CD1c-positive myeloid dendritic cell (primary cell): Measurements from ENCODE around the gene CCNJL.
A peak's percentile ranks its signal among the peaks of the same experiment; 100 is the strongest.

Experiments used
- DNase-seq: peaks from one replicate; pipeline ENCODE4 v3.0.0-alpha.2; 2016; ENCODE audit errors: extremely low spot score

The CCNJL gene

DNA sequence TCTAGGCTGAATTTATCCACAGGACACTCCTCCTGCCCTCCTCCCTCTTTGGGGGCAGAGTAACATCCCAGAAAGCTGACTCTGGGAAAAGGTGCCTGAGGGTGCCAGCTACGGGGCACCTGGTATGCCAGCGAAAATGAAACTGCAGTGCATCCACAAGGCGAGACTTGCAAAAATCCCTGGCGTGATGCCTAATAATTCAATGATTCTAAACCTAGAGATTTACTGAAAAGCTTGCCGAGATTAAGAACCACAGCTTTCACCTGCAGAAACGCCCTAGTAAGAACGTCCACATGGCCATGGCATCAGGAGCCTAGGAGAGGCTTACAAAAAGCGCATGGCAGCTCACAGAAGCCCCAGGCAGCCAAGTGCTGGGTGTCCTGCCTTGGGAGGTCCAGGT, 20.9 kb downstream of the CCNJL start:
- no peak for DNase-seq

DNA sequence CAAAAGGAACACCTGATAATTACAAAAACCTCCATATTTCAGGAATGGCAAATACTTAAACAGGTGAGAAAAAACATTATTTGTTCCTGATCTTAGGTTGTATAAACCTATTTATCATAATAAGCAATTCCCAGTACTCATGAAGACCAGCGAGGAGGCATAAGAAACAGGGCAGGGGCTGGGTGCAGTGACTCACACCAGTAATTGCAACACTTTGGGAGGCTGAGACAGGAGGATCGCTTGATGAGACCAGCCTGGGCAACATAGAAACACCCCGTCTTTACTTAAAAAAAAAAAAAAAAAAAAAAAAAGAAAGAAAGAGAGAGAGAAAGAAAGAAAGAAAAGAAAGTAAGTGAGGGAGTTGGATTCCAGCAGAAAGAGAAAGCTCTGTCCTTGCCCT, 21.6 kb downstream of the CCNJL start:
- DNase-seq, result no peak

DNA sequence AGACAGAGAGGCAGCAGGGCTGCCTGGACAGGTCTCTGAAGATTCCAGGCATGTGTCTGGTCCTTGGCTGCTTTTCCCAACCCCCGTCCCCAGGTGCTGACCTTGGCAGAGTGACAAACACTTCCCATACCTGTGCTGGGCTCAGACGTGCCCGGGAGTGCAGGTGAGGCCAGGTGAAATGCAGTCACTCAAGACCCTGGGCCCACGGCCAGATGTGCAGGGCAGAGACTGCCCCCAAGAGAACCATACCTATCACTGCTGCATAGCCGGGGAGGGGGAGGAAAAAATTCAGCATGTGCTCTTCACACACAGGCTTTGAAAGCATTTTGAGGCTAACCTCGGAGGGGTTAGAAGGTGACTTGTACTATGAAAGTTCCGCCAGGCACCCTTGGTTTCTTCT, 22.6 kb downstream of the CCNJL start:
- no peak for DNase-seq

DNA sequence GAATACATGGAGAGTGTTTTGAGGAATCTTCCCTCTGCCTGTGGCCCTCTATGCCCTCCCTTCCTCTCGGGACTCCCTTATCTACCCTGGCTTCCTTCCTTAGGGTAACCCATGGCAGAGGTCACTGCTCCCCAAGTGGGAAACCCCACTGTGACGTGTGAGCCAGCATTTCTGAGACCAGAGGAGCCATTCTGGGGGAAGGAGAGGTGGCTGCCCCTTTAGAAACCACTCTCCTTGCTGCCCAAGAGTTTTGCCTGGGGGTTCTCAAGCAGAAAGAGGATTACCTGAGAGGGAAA, 23.1 kb downstream of the CCNJL start:
- no peak for DNase-seq

DNA sequence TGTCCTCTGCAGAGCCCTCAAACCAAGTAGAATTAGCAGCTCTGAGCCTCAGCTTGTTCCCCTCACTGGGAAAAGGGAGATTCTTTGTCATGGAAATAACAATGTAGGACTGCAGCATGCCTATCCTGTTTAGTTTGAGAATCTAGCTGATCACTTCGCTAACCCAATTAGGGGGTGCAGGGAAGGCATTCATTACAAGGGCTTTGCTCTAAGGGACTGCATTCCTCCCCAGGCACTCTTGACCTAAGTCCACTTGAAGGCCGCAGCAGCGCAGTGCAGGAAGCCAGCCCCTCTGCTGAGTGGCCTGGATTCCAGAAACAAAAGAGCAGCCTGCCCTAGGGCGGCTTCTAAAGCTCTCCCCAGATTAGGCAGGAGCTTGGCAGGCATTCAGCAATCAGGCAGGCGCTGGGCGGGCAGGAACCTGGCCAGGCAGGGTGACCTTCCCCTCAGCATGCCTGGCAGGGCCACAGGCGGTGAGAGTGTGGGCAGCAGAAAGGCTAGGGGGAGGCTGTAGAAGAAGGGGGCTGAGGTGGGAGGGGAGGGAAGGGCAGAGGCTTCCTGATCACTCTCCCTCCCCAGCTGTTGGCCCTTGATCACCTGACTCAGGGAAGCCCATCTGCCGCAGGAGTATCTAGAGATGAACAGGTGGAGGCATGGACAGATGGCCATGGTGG, 24.8 kb downstream of the CCNJL start:
- DNase-seq, result no peak

DNA sequence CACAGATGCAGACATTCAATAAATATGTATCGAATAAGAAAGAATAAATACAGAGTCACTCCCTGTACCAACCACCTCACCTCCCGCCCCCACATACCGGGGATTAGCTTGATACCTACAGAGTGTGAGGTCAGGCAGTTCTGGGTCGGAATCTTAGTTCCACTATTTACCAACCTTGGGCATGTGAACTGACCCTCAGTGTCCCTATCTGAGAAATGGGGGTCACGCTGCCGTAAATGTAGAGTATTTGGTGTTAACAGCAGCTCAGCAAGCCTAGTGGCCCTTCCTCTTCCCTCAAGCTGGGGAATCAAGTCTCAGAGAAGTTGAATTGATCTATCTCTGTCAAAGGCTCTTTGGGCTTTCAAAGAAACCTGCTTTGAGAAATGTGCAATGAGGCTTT, 25.4 kb downstream of the CCNJL start:
- no peak for DNase-seq

DNA sequence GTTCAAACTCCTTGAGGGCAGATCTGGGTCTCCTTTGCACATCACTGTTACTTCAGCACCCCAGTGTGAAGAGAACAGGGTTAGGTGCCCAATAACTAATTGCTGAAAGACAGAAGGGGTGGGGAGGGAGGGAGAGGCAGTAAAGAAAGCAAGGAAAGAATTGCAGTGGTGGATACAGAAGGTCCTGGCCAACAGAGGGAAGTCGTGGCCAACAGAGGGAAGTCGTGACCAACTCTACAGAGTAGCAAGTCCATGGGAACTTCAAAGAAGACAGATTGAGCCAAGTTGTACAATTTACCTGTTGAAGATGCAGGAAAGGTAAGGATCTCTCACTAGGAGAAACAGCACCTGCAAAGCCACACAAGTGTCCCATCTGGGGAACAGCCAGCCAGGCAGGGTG, 27.0 kb downstream of the CCNJL start:
- DNase-seq, result no peak

DNA sequence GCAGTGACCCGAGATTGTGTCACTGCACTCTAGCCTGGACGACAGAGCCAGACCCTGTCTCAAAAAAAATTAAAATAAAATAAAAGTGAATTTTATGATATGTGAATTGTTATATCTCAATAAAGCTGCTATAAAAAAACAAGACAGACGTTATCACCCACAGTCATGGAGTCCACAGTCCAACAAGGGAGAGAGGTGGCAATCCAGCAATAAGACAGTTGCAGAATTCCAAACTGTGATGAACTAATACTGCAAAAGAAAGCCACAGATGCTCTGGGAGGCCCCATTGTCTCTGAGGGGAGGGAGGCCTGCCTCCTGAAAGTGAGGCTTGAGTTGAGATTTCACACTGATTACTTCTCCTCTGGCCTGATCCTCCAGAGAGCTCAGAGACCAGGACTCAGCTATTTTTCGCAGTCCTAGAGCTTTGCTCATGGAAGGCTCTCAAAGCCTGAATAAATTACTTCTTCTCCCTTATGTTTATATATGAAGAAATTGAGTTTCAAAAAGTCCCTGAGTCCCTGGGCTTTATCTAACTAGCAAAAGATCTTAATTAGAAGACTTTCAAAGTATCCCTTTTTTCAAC, 28.0 kb downstream of the CCNJL start:
- DNase-seq, result no peak

DNA sequence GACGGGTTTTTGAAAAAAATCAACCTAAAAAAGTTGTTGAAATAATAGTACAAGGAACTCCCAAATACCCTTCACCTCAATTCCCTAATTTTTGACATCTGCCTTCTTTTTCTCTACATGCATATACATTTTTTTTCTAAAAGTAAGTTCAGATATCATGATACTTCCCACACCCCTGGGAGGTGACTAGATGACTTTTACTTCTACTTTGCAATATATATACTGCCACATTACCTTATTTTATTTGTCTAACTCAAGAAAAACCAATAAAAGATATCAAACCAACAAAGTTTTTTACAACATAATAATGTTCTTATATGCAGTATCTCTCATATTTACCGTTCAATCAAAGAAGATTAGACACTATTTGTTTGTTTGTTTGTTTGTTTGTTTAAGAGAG, 31.1 kb downstream of the CCNJL start:
- DNase-seq, result no peak

DNA sequence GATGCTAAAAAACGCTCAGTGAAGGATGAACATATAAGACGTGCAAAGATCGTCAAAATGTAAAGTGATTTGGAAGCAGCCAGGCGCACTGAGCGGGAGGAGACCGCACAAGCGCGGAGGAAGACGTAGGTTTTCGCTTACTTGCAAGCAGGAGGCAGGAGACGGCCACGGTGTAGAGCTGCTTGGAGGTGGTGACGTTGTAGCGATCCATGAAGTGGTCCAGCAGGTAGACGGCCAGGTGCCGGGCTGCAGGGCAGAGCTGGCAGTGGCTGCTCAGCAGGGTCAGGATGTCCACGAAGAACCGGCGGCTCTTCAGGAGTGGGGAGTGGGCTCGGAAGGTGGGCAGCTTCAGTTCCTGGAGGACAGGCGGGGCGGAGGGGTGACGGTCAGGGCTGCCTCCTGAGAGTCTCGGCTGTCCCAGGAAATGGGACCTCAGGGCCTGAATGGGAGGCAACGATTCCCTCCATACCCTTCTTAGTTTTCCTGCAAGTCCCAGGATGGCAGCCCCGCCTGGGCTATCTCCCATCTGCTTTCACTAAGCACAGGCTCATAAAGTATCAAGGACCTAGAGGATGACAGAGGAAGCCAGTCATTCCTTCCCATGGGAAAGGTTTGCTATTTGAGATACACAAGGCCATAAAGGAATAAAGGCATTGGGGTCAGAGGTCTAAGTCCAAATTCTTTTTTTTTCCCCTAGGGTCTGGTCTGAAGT, 31.8 kb downstream of the CCNJL start:
- DNase-seq, result no peak

DNA sequence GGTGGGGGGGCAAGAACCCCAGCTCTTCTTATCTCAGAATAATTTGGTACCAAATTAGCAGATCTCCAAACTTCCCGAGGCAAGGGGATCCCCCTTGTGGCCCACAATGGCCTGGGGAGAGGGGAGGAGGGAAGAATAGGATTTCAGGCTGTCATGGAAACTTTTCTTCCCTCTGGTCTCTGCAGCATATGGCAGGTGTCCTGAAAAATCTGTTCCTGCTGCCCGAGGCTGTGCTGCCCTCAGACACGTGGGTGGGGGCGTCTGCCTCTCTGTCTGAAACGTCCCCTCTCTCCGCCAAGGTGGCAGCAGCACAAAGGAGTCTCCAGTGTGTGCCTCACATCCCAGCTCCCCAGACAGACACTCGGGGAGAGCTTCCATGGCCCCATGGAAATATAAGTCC, 34.0 kb downstream of the CCNJL start:
- no peak for DNase-seq

DNA sequence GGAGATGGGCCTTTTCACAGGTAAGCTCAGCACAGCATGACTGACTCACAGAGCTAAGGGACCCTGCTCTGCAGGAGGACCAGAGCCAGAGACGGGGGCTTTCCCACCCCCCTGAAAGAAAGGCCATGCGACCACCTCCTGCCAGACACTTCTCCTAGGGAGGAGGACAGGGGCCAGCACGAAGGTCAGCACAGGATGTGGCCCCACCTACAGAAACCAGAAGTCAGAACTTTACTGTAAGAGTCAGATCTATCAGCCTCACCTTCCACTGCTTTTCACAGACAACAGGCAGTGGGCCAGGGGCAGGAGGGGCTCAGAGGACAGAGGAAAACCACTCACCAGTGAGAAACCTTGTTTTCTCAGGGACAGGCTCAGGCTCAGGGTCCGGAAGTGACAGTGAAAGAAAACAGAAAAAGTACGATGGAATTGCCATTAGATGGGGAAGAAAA, 37.9 kb downstream of the CCNJL start:
- no peak for DNase-seq

DNA sequence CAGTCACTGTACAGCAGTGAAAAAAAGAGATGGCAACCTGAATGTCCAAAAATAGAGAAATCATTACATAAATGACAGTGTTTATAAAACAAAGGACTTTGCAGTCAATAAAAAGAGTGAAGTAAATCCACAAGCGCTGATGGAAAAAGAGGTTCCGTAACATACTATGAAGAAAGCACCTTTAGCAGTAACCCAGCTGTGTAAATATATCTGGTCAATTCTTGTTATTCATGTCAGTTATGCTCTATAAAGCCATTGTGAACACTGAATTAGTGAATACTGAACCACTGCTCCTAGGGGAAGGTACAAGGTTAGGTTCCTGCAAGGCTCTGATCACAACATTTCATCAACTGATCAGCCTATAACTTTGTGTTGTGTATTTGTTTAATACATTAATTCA, 39.5 kb downstream of the CCNJL start:
- no peak for DNase-seq

DNA sequence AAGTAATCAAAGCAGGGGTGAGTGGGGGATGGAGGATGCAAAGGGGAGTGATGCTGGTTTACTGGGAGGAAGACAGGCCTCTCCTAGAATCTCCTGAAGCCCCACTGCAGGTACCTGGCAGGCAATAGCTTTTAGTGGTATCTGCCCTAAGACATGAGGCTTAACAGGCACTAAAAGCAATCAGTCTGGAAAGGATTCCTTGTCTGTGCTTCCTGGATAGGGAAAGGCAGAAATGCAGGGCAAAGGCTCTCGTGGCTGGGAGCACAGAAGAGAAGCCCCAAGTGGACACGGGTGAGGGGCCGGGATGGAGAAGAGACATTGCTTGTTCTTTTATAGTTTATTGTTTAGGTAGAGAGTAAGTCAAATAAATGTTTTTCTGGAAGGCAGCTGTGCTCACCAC, 40.1 kb downstream of the CCNJL start:
- no peak for DNase-seq

DNA sequence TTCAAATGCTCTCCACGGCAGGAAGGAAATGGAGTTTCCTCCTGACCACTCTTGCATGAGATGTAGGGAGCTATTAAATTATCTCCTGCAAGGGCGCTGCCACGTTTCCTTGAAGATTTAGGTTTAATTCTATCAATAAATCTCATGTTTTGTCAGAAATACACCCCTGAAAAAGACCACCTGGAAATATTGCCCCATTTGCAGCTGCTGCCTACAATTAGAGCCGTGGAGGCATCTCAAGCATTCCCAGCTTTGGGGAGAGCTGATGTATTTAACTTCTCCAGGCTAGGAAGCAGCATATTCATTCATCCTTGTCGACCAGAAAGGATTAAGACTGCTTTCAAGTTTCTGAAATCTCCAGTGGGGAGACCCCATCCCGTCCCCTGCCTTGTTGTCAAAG, 40.5 kb downstream of the CCNJL start:
- DNase-seq, result no peak

DNA sequence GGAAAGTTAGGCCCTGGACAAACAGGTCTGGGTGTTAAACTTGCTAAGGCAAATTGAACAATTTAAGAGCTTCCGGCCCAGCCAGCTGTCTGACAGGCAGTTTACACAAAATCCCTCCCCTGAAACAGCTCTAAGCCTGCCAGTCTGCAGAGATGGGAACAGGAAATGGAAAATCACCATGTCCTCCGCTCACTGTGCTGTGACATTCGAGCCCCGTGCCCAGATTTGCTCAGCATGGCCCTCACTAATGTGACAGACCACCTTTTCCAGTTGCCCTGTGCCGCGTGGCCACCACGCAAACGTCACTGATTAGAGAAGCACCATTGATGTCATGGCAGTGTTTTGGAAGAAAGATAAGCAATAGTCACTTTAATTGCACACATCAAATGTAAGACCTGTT, 41.0 kb downstream of the CCNJL start:
- peak; percentile 27 for DNase-seq

DNA sequence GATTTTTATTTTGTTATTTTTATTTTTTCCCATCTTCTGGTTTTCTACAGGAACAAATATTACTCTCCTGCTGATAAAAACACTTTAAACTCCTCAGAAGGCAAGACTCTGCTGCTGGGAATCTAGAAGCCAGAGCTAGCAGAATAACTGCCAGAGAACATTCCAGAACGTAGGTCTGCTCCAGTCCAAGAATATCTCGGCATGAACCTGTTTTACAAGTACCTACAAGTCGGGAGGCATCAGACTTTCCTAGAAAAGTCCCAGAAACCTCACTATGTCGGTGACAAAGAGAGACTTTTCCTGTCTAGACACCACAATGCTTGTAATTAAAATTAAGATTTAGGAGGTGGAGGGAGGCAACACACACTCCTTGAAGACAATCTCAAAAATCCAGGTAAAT, 41.7 kb downstream of the CCNJL start:
- DNase-seq, result no peak

DNA sequence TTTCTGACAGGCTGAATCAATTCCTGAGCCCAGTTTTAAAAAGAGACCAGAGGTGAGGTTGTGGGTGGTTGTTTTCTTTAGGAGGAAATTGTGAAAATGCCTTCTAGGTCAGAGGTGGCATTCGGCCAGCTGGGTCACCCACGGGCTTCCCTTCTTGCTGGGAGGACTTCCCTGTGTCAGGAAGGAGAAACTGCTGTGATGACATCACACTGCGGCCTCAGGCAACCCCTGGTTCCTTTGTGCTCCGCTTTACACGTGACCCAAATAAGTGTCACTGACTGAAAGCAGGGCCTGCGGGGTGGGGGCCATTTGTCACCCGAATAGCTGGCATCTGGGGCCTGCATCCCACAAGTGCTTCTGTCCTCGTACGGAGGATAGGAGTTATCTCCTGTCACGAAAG, 43.3 kb downstream of the CCNJL start:
- DNase-seq, result peak; percentile 97

DNA sequence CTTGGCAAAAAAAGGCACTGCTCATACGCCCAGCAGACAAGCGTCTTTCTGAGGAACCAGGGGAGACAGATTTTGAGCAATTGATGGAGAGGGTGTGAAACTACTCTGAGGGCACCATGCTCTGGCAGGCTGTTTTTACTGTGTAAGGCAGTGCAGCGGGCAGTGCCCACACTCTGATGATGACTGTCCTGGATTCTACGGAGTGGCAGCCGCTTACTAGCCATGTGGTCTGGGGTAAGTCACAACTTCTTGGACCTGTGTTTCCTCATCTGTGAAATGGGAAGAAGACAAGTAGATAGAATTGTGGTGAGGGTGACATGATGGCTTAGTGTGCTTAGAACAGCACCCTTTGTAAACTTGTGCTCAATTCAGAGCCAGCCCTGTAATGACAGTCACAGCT, 44.2 kb downstream of the CCNJL start:
- DNase-seq, result peak; percentile 62

DNA sequence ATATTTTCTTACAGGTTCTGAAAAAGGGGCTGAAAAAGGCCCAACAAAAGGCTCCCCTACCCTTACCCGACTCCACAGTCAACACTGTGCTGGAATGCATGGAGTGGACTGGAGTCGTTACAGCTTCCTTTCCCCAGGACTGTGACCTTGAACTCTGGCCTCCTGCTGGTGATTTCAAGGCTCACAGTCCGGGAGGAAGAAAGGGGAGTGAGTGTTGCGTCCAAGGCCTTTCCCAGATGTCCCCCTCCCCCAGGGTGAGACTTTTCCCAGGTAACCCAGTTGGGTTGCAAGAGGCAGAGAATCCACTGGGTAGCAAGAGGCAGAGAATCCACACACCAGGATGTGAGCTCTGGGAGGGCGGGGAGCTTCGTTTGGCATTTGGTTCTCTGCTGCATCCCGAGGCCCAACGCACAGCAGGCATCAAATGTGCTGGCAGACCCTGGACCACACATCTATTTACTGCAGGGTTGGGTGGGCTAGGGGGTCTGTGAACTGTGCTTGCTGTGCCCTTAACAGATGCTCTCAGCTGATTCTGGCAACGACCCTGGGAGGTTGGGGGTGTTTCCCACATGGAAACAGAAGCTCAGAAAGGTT, 45.5 kb downstream of the CCNJL start:
- no peak for DNase-seq

DNA sequence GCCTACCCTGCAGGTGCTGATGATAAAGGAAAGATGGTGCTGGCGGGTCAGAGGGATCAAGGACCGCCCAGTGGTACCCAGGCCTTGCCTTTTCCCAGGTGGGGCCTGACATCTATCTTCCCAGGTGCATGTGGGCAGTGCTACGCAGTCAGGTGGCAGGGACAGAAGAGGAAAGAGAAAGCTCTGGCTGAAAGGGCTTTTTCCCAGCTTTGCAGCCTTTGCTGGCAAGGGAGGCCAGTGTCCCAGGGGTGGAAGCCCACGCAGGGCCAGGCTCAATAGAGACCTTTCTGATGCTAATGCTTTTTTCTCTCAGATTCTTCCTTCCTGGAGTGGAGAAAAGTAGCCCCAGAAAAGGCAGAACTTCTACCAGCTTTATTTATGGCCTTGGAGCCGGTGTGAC, 46.3 kb downstream of the CCNJL start:
- no peak for DNase-seq

DNA sequence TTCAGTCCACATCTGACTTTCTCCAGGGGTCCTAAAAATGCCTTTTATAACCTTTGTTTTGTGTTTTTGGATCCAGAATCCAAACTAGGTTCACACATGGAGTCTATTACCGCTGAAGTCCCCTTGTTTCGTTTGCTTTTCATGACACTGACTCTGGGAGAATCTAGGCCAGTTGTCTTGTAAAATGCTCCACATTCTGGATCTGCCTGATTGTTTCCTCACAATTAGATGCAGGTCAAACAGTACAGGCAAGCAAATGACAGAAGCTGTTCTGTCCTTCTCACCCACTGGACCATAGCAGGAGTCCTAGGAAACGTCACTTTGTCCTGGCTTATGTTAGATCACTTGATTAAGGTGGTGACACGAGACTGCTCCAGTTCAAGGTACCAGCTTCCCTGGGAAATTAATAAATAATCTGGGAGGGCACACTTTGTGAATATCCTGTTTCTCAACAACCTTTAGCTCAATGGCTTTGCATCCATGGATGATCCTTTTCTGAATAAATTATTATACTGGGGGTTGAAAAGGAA, 49.0 kb downstream of the CCNJL start:
- no peak for DNase-seq
